GM19239 (cell line): ENCODE data around the gene HDAC2.
"Not testable (repeated sequence)": the region's sequence is repeated elsewhere in the genome, so short reads cannot be mapped to it uniquely, and the experiment has no call there.

Experiments
- DNase-seq: peaks from one replicate; pipeline ENCODE4 v3.0.0; 2011; ENCODE audit warnings: low spot score; ENCODE audit not compliant: insufficient read length
- FAIRE-seq: peaks from 2 replicates; lab custom pipeline; 2011; peaks lifted over from hg19 to GRCh38; lab: Jason Lieb, UNC

HDAC2 gene

GRCh38 chr6:113978084-113978675 is 7.2 kb upstream of the HDAC2 start:
- FAIRE-seq (no peak), DNase-seq (no peak)

DNA sequence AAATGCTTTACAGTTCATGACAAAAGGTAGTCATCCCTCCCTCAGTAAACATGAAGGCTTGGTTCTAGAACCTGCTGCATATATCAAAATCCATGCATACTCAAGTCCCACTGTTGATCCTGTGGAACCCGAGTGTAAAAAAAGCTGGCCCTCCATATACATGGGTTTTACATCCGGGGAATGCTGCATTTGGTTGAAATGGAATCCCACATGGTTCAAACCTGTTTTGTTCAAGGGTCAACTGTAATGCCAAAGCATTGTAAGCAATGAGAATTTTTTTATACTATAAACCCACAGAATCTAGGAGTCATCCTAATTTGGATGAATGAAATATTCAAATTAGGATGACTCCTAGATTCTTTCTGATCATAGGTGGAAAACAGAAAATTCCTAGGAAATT is 5.9 kb upstream of the HDAC2 start:
- DNase-seq (no peak), FAIRE-seq (no peak)

DNA sequence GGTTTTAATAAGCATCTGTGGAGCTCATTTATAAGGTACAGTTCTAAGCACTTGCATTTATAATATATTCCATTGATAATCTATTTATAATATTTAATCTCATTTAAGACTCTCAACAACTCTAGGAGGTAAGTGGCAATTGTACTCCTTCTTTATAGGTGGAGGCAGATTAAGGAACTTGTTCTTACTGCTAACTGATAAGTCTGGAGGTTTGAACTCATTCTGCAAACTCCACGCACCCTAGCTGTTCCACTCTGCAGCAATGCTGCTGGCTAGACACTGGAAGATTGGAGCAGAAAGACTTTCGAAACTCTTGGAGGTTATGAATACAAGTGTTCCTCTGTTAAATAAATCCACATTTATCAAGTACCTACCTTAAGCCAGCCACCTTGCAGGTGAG is 793 bp upstream of the HDAC2 start:
- no peak for DNase-seq
- no peak for FAIRE-seq

DNA sequence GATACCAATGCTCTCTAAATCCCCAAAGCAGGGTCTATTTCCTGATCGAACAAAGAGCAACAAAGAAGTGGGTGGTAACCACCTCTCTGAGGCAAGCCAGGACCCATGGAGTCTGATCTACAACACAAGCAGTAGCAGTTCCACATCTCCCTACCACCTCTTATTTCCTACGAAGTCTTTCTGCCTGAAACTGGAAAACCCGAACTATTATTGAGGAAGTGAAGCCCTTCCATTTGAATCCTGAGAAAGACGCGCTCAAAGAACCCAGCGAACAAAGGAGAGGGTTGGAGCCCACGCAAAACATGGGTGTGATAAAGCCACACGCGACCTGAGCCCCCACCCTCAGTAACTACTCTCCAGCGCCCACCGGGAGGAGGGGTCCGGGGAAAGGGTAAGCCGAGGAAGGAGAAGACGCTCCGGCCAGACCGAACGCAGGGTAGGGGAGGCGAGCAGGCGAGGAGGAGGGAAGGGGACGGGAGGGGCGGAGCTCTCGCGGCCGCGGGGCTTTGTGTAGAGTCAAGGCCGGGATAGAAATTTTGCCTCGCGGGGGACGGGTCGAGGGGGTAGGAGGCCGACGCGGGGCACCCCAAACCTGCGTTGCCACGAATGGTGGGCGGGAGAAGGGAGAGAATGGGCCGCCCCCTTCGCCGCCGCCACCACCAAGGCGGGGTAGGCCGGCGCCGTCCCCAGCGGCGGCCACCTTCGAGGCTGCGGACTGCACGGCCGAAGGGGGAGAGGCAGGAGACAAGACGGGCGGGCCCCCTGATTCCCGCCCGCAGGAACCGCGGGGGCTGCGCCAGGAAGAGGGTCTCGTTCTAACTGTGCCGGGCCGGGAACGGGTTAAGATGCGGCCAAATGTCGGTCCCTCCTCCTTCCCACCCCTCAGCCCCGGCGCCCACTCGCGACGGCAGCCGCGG is 802 bp downstream of the HDAC2 start:
- DNase-seq = peak; percentile 20
- peak; percentile 95 for FAIRE-seq

DNA sequence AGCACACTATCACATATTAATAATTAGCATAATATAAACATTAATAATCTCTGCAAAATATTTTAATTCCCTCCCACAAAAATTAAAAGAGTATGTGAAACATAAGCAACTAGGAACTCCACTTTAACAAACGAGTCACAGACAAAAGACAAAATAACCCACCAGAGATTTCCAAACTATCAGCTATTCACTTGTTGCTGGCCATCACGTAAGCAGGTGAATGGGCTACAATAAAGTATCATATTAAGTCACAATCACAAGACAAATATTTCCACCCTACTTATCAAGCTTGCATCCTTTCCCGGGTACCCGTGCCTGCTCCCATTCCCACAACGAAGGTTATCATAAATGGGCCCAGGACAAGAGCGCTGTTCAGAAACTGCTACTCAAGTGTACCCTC is 2.5 kb downstream of the HDAC2 start:
- no peak for DNase-seq
- no peak for FAIRE-seq

- FAIRE-seq (no peak), DNase-seq (no peak)
Observed at GRCh38 chr6:113967777-113968176, 3.2 kb downstream of the HDAC2 start.

GRCh38 chr6:113960795-113961194 is 10.2 kb downstream of the HDAC2 start:
- DNase-seq (no peak), FAIRE-seq (no peak)

DNA sequence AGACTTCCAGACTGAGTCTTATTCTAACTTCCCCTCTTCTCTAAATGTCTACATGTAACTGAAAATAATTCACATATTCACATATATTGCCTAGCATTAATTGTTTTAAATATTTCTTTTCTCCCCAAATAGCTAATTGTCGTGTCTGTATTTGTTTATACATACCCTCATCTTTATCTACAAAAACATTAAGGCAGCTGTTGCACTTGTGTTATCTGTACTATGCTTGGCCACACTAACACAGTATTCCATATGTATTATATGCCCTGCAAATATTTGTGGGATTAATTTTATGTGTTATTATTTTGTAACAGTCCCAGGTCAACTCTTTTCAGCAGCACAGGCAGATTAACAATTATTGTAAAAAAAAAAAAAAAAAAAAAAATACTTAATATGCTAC is 11.7 kb downstream of the HDAC2 start:
- DNase-seq (no peak), FAIRE-seq (no peak)

DNA sequence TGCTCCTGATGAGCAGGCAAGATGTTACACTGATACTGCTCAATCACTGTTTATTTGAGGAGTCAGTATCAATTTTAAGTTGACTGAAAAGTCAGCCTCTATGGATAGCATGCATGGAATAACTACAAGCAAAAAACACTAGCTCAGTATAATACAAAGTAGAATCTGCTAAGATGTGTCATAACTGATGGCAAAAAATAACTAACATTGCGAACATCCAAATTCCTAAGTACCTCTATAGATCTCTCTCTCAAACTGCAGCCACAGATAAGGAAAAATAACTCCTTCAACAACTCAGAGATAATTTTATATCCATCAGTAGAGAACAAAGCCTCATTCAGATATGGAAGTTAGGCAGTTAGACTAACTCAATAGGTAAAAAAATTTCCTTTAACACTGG is 16.3 kb downstream of the HDAC2 start:
- DNase-seq (no peak), FAIRE-seq (no peak)

- FAIRE-seq (no peak), DNase-seq (no peak)
Observed at GRCh38 chr6:113953346-113953745, 17.6 kb downstream of the HDAC2 start.

DNA sequence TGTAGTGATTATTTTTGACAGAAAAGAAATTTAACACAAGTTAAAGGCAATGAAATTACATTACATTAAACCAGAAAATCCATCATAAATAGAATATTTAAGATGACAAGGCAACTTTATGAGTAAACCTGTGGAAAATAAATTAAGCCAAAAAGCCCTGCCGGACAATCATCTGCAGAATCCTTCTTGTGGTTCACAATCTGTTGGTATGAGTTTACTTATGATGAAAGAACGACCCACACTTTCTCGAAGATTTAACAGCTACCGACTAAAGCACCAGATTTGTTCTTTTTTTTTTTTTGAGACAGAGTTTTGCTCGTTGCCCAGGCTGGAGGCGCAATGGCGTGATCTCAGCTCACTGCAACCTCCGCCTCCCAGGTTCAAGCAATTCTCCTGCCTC is 21.4 kb downstream of the HDAC2 start:
- DNase-seq = no peak
- FAIRE-seq = no peak

- FAIRE-seq = no peak
- no peak for DNase-seq
Observed at GRCh38 chr6:113944701-113945100, 26.2 kb downstream of the HDAC2 start.

- no peak for DNase-seq
- peak; percentile 56 for FAIRE-seq
Observed at GRCh38 chr6:113939825-113940224, 31.1 kb downstream of the HDAC2 start.

DNA sequence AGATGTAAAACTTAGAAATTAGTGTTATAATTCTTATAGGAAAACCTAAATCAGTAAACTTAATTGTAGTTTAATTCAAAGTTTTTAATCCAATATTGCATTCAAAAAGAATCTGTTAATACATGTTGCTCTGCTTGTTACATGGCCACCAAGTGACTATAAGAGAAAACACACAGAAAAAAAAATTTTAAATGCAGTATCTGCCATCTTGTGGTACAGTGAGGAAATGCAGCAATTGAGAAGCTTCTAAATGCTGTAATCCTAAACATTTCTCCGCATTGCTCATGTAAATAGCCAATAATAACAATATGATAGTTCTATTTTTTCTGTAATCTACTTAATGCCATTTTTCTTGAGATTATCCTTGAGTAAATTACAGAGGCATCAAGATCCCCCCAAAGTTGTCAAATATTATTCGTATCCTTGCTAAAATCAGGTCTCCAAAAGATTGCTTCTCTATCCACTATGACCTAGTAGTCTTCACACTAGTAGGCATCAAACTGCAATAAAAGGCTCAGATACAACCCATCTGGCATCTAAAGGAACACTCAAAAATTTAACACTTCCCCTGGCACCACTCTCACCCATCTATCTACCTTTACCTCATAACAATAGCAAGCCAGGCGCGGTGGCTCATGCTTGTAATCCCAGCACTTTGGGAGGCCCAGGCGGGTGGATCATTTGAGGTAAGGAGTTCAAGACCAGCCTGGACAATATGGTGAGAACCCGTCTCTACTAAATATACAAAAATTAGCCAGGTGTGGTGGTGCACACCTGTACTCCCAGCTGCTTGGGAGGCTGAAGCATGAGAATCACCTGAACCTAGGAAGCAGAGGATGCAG is 34.6 kb downstream of the HDAC2 start:
- FAIRE-seq = peak; percentile 72
- DNase-seq = no peak

- no peak for FAIRE-seq
- no peak for DNase-seq
Observed at GRCh38 chr6:113934101-113934500, 36.8 kb downstream of the HDAC2 start.

DNA sequence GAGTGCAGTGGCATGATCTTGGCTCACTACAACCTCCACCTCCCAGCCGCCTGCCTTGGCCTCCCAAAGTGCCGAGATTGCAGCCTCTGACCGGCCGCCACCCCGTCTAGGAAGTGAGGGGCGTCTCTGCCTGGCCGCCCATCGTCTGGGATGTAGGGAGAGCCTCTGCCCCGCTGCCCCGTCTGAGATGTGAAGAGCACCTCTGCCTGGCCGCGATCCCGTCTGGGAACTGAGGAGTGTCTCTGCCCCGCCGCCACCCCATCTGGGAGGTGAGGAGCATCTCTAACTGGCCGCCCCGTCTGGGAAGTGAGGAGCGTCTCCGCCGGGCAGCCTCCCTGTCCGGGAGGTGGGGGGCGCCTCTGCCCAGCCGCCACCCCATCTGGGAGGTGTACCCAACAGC is 39.0 kb downstream of the HDAC2 start:
- FAIRE-seq, DNase-seq: not testable (repeated sequence)

DNA sequence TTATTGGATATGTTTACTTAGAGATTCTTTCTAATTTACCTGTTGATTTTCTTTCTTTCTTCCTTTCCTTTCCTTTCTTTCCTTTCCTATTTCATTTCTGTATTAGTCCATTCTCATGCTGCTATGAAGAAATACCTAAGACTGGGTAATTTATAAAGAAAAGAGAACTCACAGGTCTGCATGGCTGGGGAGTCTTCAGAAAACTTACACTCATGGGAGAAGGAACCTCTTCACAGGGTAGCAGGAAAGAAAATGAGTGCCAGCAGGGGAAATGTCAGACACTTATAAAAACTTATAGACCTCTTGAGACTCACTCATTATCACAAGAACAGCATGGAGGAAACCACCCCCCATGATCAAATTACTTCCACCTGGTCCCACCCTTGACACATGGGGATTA is 40.8 kb downstream of the HDAC2 start:
- DNase-seq (no peak), FAIRE-seq (no peak)

DNA sequence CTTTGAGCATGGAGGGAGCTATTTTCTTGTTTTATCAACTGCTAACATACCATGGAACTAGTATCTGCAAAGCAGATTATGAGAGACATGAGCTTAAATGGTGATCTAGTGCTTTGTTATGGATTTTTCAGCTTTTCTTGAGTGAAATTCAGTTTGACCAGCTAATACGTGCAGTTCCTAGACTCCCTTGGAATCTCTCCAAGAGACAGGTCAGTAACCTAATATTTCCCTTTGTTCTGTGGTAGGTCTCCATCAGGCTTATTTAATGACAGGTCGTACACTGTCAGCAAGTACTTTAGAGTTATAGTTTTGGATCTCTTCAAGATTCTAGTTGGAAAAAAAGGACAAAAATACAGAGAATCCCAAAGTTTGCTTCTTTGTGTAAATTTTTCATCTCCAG is 43.9 kb downstream of the HDAC2 start:
- FAIRE-seq (no peak), DNase-seq (no peak)

GRCh38 chr6:113925378-113925777 is 45.6 kb downstream of the HDAC2 start:
- FAIRE-seq (no peak), DNase-seq (no peak)

GRCh38 chr6:113924312-113924723 is 46.6 kb downstream of the HDAC2 start:
- no peak for FAIRE-seq

DNA sequence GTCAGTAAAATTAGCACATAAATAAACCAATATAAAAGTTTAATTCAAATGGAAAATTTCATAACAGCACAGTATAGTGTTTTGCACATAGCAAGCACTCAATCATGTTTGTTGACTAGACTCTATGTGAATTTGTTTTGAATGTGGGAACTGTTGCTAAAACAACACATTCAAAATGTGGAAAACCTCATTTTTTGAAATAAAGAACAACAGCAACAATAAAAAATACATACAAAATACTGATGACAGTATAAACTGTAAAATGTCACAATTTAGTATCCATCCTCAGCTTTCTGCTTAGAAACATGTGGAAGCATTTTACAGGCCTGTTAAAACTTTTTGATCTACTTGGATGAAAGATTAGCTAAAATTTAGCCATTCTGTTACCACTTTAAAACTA is 47.4 kb downstream of the HDAC2 start:
- FAIRE-seq (no peak), DNase-seq (no peak)

More at GRCh38 chr6:113924312-113924723, 46.6 kb downstream of the HDAC2 start:
- DNase-seq = no peak
